Measurements from ENCODE around the gene MYBL2. TPM values are rescaled to one million over a fixed set of nuclear protein-coding genes. Genes with fewer than 3 reads are reported as not detected.

The MYBL2 gene
- total RNA-seq, 4 donors from 2014 or later = 0.20 TPM; not detected in 3

DNA sequence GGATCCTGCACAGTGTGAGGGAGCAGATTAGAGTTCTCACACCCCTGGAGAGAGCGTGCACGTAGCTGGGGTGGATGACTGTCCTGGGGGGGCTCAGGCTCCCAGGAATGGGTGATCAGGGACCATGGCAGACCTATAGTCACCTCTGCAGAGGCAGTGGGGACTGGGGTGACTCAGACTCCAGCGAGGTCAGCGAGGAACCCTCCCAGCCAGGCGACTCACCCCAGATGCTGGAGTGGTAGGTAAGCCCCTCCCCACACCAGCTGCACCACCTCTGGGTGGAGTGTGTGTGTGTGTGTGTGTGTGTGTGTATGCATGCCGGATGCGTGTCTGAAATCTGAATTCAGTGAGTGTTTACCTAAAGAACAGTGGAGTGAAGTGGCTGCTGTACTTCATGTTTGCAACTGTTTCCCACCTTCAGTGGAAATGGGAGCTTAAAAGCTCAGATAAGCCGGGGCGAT is 77.3 kb downstream of the MYBL2 start:
- no peak overlapping the region for H3K4me3 ChIP-seq
- no peaks in the 10 kb centered on the region for H3K9me3 ChIP-seq
- no peak for TF ChIP-seq POLR2A (IDR thresholded peaks at IDR 0.05)
- no peak for TF ChIP-seq EP300 (IDR thresholded peaks at IDR 0.05)
- TF ChIP-seq CTCF (IDR thresholded peaks at IDR 0.05) = no peak
- TF ChIP-seq POLR2AphosphoS5 (IDR thresholded peaks at IDR 0.05) = no peak
- no peaks in the 10 kb centered on the region for H3K36me3 ChIP-seq
- H3K27ac ChIP-seq = no peak overlapping the region
- WGBS, 2 donors (ENCODE audit: low coverage in 1 of 2) = 47 to 60% methylated on average over 1 to 5 of the region's 9 CpGs
- H3K4me1 ChIP-seq = no peaks in the 10 kb centered on the region
- peaks cover 33% of the 10 kb centered on the region for H3K27me3 ChIP-seq
- ATAC-seq = no peak

DNA sequence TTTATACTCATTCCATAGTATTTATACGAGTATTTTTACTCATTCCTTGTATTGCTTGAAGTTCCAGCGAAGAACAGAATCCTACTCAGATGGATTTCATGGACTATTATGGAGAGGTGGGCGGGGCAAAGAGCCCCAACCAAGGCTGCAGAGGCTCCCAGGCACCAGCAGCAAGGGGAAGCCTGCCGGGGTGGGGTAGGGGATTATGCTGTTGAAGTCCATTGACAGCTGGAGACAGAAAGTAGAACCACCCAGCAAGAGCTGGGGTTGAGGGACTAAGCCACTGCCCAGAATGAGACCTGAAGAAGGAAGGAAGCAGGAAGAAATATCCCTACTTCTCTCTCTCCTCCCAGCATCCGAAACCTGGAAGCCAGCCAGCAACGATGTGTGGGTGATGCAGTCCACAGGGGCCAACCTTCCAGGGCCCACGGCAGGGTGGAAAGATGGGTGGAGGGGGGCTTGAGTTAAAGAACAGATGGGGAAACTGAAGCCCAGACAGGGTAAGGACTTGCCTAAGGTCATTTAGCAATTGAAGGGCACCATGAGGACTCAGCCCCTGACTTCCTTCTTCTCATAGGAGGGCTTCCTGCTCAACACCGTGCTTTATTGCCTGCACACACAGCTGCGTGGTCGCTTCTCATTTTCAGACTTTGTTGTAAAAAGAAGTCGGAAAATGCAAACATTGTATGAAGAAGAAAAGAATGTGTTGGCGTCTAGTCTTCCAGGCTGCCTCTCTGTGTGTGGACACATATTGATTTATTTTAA is 78.2 kb downstream of the MYBL2 start:
- Histone ChIP-seq H3K27ac (no peak overlapping the region), H3K9me3 (no peaks in the 10 kb centered on the region), H3K4me3 (no peak overlapping the region), H3K36me3 (no peaks in the 10 kb centered on the region), H3K27me3 (peaks cover 33% of the 10 kb centered on the region), H3K4me1 (peaks cover 0 to 8% (median 0%) of the 10 kb centered on the region in 3 donors)
- WGBS, 2 donors (ENCODE audit: low coverage in 1 of 2) = 38 to 45% methylated on average over 11 to 12 of the region's 12 CpGs
- no peak for ATAC-seq
- TF ChIP-seq POLR2AphosphoS5 (IDR thresholded peaks at IDR 0.05) = no peak
- TF ChIP-seq POLR2A (IDR thresholded peaks at IDR 0.05) = no peak
- no peak for TF ChIP-seq CTCF (IDR thresholded peaks at IDR 0.05)
- no peak for TF ChIP-seq EP300 (IDR thresholded peaks at IDR 0.05)

GRCh38 chr20:43746344-43747137 is 79.6 kb downstream of the MYBL2 start:
- 47 to 58% methylated on average over 7 to 10 of the region's 12 CpGs for WGBS, 2 donors (ENCODE audit: low coverage in 1 of 2)
- Histone ChIP-seq H3K27ac (no peak overlapping the region), H3K4me1 (peaks cover 0 to 22% (median 0%) of the 10 kb centered on the region in 3 donors), H3K4me3 (no peak overlapping the region), H3K9me3 (no peaks in the 10 kb centered on the region), H3K36me3 (no peaks in the 10 kb centered on the region), H3K27me3 (peaks cover 33% of the 10 kb centered on the region)
- no peak for ATAC-seq
- TF ChIP-seq EP300 (IDR thresholded peaks at IDR 0.05) (no peak), CTCF (IDR thresholded peaks at IDR 0.05) (no peak), POLR2AphosphoS5 (IDR thresholded peaks at IDR 0.05) (no peak), POLR2A (IDR thresholded peaks at IDR 0.05) (no peak)

- peaks cover 0 to 37% (median 0%) of the 10 kb centered on the region in 3 donors for H3K4me1 ChIP-seq
- no peak for ATAC-seq
- H3K4me3 ChIP-seq = no peak overlapping the region
- no peak for TF ChIP-seq POLR2A (IDR thresholded peaks at IDR 0.05)
- no peak for TF ChIP-seq EP300 (IDR thresholded peaks at IDR 0.05)
- no peak for TF ChIP-seq CTCF (IDR thresholded peaks at IDR 0.05)
- TF ChIP-seq POLR2AphosphoS5 (IDR thresholded peaks at IDR 0.05) = no peak
- WGBS, 2 donors (ENCODE audit: low coverage in 1 of 2) = 50 to 100% methylated on average over 1 of the region's 1 CpG
- H3K27ac ChIP-seq = no peak overlapping the region
- H3K9me3 ChIP-seq = no peaks in the 10 kb centered on the region
- H3K36me3 ChIP-seq = no peaks in the 10 kb centered on the region
- peaks cover 31% of the 10 kb centered on the region for H3K27me3 ChIP-seq
Measured at GRCh38 chr20:43748274-43748673, 81.4 kb downstream of the MYBL2 start.

Measured in gastroesophageal sphincter (tissue), 4 donors.